Coronary artery (tissue), 2 donors: ENCODE data around the gene NCLN.
A peak's percentile ranks its signal among the peaks of the same experiment; 100 is the strongest.
"Not testable (repeated sequence)": the region's sequence is repeated elsewhere in the genome, so short reads cannot be mapped to it uniquely, and the experiment has no call there.

ENCODE experiments used
- DNase-seq: peaks from one replicate; pipeline ENCODE4 v3.0.0-alpha.2; 2017; ENCODE audit warnings: low spot score
- H3K27ac ChIP-seq, 2 donors: fragments of 200-600 bp; sonication (generic); one replicate each; pipeline ENCODE4 v1.5.1; 2016 to 2019
- H3K4me3 ChIP-seq: fragments of 200-600 bp; sonication (generic); 2 replicates; pipeline ENCODE4 v1.5.1; 2016; ENCODE audit warnings: mild to moderate bottlenecking, moderate library complexity
- CTCF ChIP-seq: fragments of 200-600 bp; sonication (generic); IDR thresholded peaks from one replicate; pipeline ENCODE4 v1.5.1; 2019; ENCODE audit warnings: antibody characterized with exemption

Gene NCLN

GRCh38 chr19:3208317-3209207 lies 22.8 kb downstream of the NCLN start:
- H3K27ac ChIP-seq, result no peak overlapping the region
- no peak for DNase-seq
- TF ChIP-seq CTCF, result no peak
- H3K4me3 ChIP-seq, result no peak overlapping the region

- DNase-seq, result no peak
- Histone ChIP-seq H3K4me3 (no peak overlapping the region), H3K27ac (no peak overlapping the region)
- peak; percentile 39 for TF ChIP-seq CTCF
Observed at GRCh38 chr19:3210347-3211017, 24.8 kb downstream of the NCLN start.

- no peak for DNase-seq
- Histone ChIP-seq H3K27ac (no peak overlapping the region), H3K4me3 (no peak overlapping the region)
- no peak for TF ChIP-seq CTCF
Observed at GRCh38 chr19:3211191-3211590, 25.5 kb downstream of the NCLN start.

GRCh38 chr19:3213159-3213558 lies 27.4 kb downstream of the NCLN start:
- Histone ChIP-seq H3K27ac (no peak overlapping the region), H3K4me3 (no peak overlapping the region)
- no peak for DNase-seq
- no peak for TF ChIP-seq CTCF

- H3K27ac ChIP-seq, result no peak overlapping the region
- no peak for TF ChIP-seq CTCF
- no peak overlapping the region for H3K4me3 ChIP-seq
- no peak for DNase-seq
Observed at GRCh38 chr19:3216874-3217273, 31.1 kb downstream of the NCLN start.

- TF ChIP-seq CTCF, result no peak
- no peak overlapping the region for H3K27ac ChIP-seq
- no peak overlapping the region for H3K4me3 ChIP-seq
- no peak for DNase-seq
Observed at GRCh38 chr19:3220576-3220975, 34.8 kb downstream of the NCLN start.

- H3K27ac ChIP-seq, H3K4me3 ChIP-seq, DNase-seq: not testable (repeated sequence)
Observed at GRCh38 chr19:3221576-3221975, 35.8 kb downstream of the NCLN start.
